Fibroblast of the conjunctiva (primary cell): ENCODE measurements around the gene NR1D2.
A peak's percentile ranks its signal among the peaks of the same experiment; 100 is the strongest.

Experiments
- DNase-seq: peaks from one replicate; pipeline ENCODE4 v3.0.0-alpha.2; 2010; ENCODE audit warnings: low read depth

Gene NR1D2

GRCh38 chr3:23931597-23931996 lies 13.5 kb upstream of the NR1D2 start:
- DNase-seq = no peak

- no peak for DNase-seq
Observed at GRCh38 chr3:23932571-23932970, 12.5 kb upstream of the NR1D2 start.

- DNase-seq = no peak
Observed at GRCh38 chr3:23934253-23934652, 10.8 kb upstream of the NR1D2 start.

GRCh38 chr3:23937296-23937695 lies 7.8 kb upstream of the NR1D2 start:
- no peak for DNase-seq

GRCh38 chr3:23938688-23939087 lies 6.4 kb upstream of the NR1D2 start:
- DNase-seq = no peak

GRCh38 chr3:23940775-23941174 lies 4.3 kb upstream of the NR1D2 start:
- no peak for DNase-seq

GRCh38 chr3:23941440-23941839 lies 3.6 kb upstream of the NR1D2 start:
- DNase-seq = no peak

GRCh38 chr3:23942546-23942945 lies 2.5 kb upstream of the NR1D2 start:
- DNase-seq = no peak

- no peak for DNase-seq
Observed at GRCh38 chr3:23944007-23944783, 891 bp upstream of the NR1D2 start.

GRCh38 chr3:23945663-23945912 lies 502 bp downstream of the NR1D2 start:
- DNase-seq = no peak

GRCh38 chr3:23945913-23946687 lies 1.0 kb downstream of the NR1D2 start:
- DNase-seq = peak; percentile 89

- no peak for DNase-seq
Observed at GRCh38 chr3:23948761-23949160, 3.7 kb downstream of the NR1D2 start.

GRCh38 chr3:23949784-23950183 lies 4.7 kb downstream of the NR1D2 start:
- no peak for DNase-seq

GRCh38 chr3:23950293-23950692 lies 5.2 kb downstream of the NR1D2 start:
- no peak for DNase-seq

- no peak for DNase-seq
Observed at GRCh38 chr3:23952646-23953045, 7.6 kb downstream of the NR1D2 start.

- no peak for DNase-seq
Observed at GRCh38 chr3:23953523-23953922, 8.4 kb downstream of the NR1D2 start.

GRCh38 chr3:23954144-23954543 lies 9.1 kb downstream of the NR1D2 start:
- DNase-seq = no peak

- DNase-seq = no peak
Observed at GRCh38 chr3:23956701-23957100, 11.6 kb downstream of the NR1D2 start.

- no peak for DNase-seq
Observed at GRCh38 chr3:23959135-23959900, 14.2 kb downstream of the NR1D2 start.

- no peak for DNase-seq
Observed at GRCh38 chr3:23960649-23961048, 15.6 kb downstream of the NR1D2 start.

- no peak for DNase-seq
Observed at GRCh38 chr3:23961066-23961465, 16.0 kb downstream of the NR1D2 start.

- DNase-seq = no peak
Observed at GRCh38 chr3:23961913-23962312, 16.8 kb downstream of the NR1D2 start.
